Epidermal melanocyte (primary cell): ENCODE measurements around the gene GMPR2.

Experiments used
- DNase-seq: peaks from one replicate; pipeline ENCODE4 v3.0.0; 2011; ENCODE audit warnings: low spot score; ENCODE audit not compliant: insufficient read length

Gene GMPR2

GRCh38 chr14:24251880-24252288, 19.2 kb downstream of the GMPR2 start:
- no peak for DNase-seq

- DNase-seq = no peak
Observed at GRCh38 chr14:24252289-24253124, 19.8 kb downstream of the GMPR2 start.

- DNase-seq = no peak
Observed at GRCh38 chr14:24253936-24254335, 21.2 kb downstream of the GMPR2 start.

- DNase-seq = no peak
Observed at GRCh38 chr14:24254630-24255392, 22.1 kb downstream of the GMPR2 start.

GRCh38 chr14:24255438-24255837, 22.7 kb downstream of the GMPR2 start:
- no peak for DNase-seq

GRCh38 chr14:24255931-24256711, 23.4 kb downstream of the GMPR2 start:
- no peak for DNase-seq

- no peak for DNase-seq
Observed at GRCh38 chr14:24256960-24257359, 24.2 kb downstream of the GMPR2 start.

GRCh38 chr14:24258119-24258518, 25.4 kb downstream of the GMPR2 start:
- DNase-seq = no peak

GRCh38 chr14:24258548-24259265, 26.0 kb downstream of the GMPR2 start:
- DNase-seq = no peak

- DNase-seq = no peak
Observed at GRCh38 chr14:24259282-24260025, 26.7 kb downstream of the GMPR2 start.

GRCh38 chr14:24260026-24260779, 27.5 kb downstream of the GMPR2 start:
- DNase-seq = no peak

- DNase-seq = no peak
Observed at GRCh38 chr14:24260780-24261157, 28.0 kb downstream of the GMPR2 start.

- DNase-seq = no peak
Observed at GRCh38 chr14:24261256-24261968, 28.7 kb downstream of the GMPR2 start.

- no peak for DNase-seq
Observed at GRCh38 chr14:24261969-24262327, 29.2 kb downstream of the GMPR2 start.

GRCh38 chr14:24262821-24263733, 30.3 kb downstream of the GMPR2 start, which contains the start of gene TGM1:
TGM1 (minus strand) TSS chr14:24263177; CDS start chr14:24262352, 825 bp downstream.
- no peak for DNase-seq

- no peak for DNase-seq
Observed at GRCh38 chr14:24263848-24264247, 31.1 kb downstream of the GMPR2 start.

- DNase-seq = no peak
Observed at GRCh38 chr14:24264298-24264697, 31.6 kb downstream of the GMPR2 start.
